ENCODE measurements around the gene ANKRD45.
"Not testable (repeated sequence)": the region's sequence is repeated elsewhere in the genome, so short reads cannot be mapped to it uniquely, and the experiment has no call there.

The ANKRD45 gene, protein sequence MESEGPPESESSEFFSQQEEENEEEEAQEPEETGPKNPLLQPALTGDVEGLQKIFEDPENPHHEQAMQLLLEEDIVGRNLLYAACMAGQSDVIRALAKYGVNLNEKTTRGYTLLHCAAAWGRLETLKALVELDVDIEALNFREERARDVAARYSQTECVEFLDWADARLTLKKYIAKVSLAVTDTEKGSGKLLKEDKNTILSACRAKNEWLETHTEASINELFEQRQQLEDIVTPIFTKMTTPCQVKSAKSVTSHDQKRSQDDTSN

DNA sequence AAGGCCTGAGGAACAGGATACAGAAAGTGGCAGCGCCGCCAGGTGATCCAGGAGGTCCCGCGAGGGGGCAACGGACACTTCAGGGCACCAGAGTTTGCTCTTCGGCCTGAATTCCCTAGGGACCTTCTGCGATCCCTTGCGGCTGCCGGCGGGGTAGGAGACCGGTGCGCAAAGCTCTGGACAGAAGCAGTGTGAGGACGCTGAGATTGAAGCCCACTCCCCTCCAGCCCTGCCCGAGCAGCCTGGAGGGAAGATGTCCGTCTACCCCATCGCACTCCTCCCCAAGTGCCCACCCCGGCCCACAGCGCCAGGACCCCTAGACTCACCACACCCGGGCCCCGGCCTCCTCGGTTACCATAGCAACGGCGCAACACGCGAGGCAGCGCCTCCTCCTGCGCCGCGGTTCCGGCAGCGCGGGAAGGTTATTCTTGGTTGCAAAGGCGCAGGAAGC is at the start of gene ANKRD45:
TSS of gene ANKRD45 (minus strand) at position 361 of the 451 bp plus-strand sequence. CDS start 10,433 bp downstream, outside the sequence.
- no peak for DNase-seq

DNA sequence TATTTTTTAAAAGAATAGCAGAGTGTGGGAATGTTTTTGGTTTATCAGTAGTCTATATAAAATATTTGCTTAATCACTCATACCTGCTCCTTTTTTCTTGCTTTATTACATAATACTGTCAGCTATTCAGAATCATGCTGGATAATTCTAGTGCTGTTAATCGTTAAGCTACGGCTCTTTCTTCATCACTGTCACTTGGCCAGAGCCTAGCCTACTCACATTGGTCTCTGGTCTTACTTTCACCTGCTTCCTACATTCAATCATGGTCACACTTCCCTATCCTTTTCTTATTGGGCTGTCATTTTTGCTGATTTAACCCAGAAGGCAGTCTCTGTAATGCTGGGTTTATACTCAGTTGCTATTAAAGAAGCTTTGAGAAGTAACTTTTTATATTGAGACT is 47.6 kb upstream of the ANKRD45 start:
- DNase-seq = no peak

DNA sequence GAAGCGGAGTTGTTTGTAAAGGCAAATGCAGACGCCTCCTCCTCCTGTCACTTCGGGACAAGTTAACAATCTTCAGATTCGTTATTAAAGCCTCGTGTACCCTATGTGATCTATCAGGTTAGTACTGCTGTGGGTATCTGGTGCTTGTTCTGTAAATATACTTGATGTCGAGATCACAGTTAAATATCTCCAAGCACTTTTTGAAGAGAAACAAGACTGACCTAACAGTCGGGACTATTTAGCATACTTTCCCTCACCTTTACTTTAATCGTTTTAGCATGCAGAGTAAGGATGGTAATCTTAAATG is 45.8 kb upstream of the ANKRD45 start:
- no peak for DNase-seq

DNA sequence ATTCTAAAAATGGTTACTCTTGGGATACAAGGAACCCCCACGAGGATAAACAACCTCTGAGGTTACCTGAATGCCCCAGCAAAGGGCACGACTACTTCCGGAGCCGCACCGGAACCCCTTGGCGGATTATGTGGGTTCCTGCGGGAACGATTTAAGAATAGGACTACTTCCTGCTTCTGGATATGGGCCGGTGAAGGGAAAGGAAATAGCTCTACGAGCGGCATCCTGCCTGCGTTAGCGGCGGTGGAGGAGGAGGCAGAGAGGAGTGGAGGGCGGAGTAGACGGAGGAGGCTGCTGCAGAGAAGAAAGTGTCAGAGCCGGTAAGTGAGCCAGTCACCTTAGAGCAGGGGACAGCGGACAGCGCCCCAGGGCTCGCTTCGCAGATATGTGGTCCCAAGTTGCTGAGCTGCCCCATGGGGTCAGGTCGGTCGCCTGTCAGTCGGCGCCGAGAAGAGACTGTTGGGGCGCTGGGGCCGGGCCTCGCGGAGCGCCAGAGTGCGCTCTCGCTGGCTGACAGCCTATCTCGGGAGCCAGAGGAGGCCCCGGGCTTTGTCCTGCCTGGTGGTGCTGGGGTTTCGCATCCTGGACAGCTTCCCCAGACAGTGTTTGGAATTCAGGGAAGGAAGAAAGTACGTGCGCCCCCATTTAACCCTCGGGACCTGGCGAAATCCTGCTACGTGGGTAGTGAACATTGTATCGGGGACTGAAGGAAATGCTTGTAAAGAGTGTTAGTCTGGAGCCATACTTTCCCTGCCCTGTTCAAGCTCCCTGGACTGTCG is 45.3 kb upstream of the ANKRD45 start, which contains the start of gene KLHL20:
TSS of gene KLHL20 (plus strand) at position 223 of the 779 bp plus-strand sequence. CDS start 1,063 bp downstream, outside the sequence.
- DNase-seq = peak; percentile 91

DNA sequence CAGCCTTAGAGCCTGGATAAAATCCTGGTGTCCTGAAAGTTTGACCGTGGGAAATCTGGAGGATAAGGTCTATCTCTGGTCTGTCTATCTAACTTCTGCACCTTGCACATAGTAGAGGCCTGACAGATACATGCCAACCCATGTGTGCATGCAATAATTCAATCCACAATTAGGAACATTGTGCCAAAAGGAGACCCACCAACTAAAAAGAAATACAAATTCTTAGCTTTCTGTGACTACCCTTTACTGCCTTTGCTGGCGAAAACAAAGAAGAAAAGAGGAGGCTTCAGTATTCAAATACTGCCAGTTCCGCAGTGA is 44.7 kb upstream of the ANKRD45 start:
- DNase-seq = no peak

DNA sequence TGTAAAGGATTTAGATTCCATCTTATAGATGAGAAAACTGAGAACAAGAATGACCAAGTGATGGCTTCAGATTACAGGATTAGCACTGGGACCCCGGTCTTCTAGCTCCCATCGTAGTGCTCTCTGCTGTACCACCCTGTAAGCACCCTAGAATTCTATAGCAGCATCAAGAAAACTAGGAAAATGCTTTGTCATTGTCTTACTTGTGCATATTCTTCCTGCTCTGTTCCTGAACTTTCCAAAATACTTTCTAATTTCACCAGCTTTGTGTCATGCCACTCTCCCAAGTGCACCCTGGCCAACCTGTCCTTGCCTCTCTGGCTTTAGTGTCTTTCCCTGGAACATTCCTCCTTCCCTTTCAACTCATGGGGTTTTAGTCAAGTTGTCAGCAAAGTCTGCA is 39.1 kb upstream of the ANKRD45 start:
- no peak for DNase-seq

DNA sequence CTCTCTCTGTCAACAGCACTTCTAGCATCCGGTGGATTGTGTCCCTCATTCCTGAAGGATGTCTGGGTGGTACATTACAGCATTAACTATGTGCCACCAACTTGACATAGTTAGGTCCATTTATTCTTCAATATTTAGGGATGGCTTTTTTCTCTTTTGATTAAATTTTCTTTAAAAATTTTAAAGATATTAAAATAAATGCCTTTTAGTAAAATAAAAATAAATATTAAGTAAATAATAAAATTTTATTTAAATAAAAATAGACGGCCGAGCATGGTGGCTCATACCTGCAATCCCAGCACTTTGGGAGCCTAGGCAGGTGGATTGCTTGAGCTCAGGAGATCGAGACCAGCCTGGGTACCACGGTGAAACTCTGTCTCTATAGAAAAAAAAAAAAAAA is 35.5 kb upstream of the ANKRD45 start:
- DNase-seq = no peak

DNA sequence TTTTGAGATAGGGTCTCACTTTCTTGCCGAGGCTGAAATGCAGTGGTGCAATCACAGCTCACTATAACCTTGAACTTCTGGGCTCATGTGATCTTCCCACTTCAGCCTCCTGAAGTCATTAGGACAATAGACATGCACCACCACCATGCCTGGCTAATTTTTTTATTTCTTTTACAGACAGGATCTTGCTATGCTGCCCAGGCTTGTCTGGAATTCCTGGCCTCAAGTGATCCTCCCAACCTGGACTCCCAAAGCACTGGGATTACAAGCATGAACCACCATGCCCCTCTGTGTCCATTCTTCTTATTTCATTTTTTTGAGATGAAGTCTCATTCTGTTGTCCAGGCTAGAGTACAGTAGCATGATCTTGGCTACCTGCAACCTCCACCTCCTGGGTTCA is 33.1 kb upstream of the ANKRD45 start:
- DNase-seq = no peak

DNA sequence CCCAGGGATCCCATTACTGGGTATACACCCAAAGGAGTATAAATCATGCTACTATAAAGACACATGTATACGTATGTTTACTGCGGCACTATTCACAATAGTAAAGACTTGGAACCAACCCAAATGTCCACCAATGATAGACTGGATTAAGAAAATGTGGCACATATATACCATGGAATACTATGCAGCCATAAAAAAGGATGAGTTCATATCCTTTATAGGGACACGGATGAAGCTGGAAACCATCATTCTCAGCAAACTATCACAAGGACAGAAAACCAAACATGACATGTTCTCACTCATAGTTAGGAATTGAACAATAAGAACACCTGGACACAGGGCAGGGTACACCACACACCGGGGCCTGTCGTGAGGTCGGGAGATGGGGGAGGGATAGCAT is 31.6 kb upstream of the ANKRD45 start:
- not testable (repeated sequence) for DNase-seq

DNA sequence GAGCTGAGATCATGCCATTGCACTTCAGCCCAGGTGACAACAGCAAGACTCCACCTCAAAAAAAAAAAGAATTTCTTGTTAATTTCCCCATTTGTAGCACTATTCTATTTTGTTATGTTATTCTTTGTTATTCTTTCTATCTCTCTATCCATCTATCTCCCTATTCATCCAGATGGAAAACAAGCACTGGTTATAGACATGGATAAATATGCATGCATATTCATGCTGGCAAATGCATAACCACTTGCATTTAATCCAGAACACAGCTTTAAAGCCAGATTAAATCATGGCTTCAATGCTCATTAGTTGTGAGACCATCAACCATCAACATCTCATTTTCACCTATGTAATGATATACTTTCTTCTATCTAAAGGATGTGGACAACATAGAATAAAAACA is 23.6 kb upstream of the ANKRD45 start:
- DNase-seq = no peak

DNA sequence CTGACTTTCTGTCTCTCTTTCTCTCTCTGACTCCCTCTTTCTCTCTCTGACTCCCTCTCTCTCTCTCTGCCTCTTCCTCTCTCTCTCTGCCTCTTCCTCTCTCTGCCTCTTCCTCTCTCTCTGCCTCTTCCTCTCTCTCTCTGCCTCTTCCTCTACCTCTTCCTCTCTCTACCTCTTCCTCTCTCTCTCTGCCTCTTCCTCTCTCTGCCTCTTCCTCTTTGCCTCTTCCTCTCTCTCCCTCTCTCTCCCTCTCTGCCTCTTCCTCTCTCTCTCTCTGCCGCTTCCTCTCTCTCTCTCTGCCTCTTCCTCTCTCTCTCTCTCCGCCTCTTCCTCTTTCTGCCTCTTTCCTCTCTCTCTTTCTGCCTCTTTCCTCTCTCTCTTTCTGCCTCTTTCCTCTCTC is 18.6 kb upstream of the ANKRD45 start:
- no peak for DNase-seq

DNA sequence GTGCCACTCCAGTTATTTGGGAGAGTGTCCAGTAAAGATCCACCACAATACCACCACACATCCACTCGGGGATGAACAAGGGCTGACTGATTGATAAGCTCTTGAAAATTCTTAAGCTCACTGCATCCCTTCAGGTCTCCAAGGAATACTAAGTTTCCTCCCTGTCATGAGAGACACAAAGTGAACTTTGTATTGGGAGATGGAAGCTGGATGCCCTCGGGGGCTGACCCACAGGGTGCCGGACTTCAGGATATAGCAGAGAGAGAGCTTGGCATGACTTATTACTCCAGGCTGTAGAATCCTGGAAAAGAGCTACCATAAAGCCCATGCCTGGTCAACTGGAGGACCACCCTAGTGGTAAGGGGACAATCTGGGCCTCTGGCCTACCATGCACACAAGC is 15.5 kb upstream of the ANKRD45 start:
- DNase-seq = not testable (repeated sequence)

DNA sequence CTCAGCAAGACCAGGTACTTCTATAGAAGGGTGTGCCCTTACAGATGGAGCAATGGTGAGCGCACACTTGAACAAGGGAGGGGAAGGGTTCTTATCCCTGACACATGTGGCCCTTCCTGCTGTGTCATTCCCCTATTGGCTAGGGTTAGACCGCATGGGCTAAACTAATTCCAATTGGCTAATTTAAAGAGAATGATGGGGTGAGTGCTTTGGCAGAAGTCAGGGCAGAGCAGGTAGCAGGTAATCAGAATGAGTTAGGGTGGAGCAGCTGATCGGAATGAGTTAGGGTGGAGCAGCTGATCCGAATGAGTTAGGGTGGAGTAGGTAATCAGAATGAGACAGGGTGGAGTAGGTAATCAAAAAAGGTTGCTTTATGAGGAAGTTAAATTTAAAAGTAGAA is 14.2 kb upstream of the ANKRD45 start:
- DNase-seq = not testable (repeated sequence)

DNA sequence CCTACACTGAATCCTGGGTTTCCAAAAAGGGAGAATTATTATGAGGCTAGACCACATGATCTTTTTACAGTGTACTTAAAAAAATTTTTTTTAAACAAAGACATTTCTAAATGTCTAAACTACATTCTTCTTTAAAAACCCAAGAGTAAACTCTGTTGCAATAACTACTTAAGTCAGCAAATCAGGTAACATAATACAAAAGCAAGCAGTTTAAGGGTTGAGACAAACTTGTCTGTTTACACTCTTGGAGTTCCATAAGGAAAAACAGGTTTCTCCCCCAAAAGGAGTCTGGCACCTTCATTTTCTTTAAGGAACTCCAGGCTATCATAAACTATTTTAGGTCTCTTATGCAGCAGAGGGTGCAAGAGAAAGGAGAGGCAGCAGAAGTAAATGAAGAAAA is 12.5 kb upstream of the ANKRD45 start:
- no peak for DNase-seq

DNA sequence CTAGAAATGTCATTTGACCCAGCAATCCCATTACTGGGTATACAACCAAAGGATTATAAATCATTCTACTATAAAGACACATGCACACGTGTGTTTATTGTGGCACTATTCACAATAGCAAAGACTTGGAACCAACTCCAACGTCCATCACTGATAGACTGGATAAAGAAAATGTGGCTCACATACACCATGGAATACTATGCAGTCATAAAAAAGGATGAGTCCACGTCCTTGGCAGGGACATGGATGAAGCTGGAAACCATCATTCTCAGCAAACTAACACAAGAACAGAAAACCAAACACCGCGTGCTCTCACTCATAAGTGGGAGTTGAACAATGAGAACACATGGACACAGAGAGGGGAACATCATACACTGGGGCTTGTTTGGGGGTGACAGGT is 10.5 kb upstream of the ANKRD45 start:
- not testable (repeated sequence) for DNase-seq

DNA sequence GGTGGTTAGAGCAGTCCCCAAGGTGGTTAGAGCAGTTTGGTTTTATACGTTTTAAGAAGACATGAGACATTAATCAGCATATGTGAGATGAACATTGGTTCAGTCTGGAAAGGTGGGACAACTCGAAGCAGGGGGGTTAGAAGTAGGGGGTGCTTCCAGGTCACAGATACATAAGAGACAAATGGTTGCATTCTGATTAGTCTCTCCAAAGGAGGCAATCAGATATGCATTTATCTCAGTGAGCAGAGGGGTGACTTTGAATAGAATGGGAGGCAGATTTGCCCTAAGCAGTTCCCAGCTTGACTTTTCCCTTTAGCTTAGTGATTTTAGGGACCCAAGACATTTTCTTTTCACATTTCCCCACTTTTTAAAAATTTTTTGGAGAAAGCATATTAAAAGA is 4.8 kb upstream of the ANKRD45 start:
- not testable (repeated sequence) for DNase-seq

DNA sequence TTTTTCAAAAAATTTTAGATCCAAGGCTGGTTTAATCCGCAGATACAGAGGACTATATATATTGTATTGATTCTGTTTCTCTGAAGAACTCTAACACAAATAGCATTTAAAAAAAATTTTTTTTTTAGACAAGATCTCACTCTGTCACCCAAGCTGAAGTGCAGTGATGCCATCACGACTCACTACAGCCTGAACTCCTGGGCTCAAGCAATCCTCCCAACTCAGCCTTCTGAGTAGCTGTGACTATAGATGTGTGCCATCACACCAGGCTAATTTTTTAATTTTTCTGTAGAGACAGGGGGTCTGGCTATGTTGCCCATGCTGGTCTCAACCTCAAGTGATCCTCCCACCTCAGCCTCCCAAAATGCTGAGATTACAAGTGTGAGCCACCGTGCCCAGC is 3.0 kb downstream of the ANKRD45 start:
- DNase-seq = no peak

DNA sequence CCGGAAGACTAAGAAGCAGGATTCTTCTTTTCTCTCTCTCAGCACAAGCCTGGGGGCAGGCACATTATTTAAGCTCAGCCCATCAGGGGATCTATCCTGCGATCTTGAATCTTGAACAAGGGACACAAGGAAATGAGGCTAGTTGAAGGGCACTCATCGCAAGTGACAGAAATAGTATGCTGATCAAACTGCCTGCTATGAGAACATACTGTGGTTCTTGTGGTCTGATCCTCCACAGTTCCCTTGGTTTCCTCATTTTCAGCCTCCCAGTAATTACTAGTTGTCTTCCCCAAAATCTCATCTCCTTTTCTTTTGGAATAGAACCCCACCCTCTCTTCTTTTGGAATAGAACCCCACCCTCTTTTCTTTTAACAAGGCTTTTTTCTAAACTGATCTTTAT is 6.5 kb downstream of the ANKRD45 start:
- DNase-seq = no peak

DNA sequence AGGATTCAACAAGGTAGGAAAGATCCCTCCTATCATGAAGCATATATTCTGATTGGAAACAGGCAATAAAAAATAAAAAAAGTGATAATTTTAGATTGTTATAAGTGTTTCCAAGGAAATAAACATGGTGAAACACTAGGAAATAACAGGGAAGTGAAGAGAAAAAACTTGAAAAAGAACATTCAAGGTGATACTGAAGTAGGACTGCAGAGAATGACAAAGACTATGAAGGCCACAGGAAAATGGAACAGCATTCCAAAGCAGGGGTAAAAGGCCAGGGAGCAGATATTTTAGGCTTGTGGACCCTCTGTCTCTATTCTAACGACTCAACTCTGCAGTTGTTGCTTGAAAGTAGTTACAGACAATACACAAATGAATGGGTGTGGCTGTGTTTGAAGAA is 7.9 kb downstream of the ANKRD45 start:
- no peak for DNase-seq

DNA sequence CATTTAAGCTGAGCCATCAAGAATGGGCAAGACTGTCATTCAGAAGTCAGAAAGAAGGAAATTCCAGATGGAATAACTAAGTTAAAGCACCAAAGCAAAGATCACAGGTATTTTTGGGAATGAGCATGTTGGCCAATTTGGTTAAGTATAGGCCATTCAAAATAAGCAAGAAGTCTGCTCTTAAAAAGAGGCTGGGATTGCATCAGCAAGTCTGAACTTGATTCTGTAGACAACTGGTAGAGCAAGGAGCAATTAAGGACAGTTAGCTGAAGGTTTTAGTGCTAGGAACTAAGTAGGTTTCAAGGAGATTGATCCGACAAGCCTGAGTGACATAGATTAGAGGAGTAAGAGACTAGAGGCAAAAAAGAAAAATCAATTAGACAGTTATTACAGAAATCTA is 8.4 kb downstream of the ANKRD45 start:
- DNase-seq = no peak

DNA sequence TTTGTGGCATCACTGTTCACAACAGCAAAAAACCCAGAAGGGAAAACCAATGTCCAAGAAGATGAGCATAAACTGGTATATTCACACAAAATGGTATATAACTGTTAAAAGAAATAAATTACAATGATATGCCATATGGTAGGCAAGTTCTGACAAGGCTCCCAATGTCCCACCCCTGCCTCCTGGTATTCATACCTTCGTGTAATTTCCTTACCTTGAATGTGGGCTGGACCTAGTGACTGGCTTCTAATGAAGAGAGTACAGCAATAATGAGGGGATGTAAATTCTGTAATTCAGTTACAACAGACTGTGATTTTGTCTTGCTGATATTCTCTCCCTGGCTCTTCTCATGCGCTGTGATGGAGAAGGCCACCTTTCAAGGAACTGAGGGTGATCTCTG is 9.3 kb downstream of the ANKRD45 start:
- DNase-seq = no peak

DNA sequence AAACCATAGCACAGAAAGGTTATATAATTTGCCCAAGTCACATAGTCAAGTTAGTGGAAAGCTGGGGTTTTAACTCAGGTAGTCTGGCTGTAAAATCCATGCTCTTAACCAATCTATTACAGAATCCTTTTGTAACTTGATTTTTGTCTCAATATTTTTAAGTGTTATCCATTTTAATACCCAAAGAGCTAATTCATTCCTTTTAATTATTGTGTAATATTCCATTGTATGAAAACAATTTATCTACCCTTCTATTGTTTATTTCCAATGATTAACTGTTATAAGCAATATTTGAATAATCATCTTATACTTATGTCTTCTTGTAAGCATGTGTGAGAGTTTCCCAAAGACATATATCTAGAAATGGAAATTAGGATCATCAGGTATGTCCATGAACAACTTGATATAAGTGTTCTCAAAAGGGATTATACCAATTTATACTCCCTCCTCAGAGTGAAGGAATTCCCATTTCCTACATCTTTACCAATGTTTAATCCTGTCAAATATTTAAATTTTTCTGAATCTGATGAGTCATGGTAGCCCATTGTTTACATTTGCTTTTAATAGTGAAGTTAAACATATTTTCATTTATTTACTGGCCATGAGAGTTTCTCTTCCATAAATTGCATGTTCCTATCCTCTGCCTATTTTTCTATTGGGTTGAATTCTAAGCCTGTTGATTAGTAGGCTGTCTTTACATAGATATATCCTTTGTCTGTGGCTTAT is 20.6 kb downstream of the ANKRD45 start:
- no peak for DNase-seq

DNA sequence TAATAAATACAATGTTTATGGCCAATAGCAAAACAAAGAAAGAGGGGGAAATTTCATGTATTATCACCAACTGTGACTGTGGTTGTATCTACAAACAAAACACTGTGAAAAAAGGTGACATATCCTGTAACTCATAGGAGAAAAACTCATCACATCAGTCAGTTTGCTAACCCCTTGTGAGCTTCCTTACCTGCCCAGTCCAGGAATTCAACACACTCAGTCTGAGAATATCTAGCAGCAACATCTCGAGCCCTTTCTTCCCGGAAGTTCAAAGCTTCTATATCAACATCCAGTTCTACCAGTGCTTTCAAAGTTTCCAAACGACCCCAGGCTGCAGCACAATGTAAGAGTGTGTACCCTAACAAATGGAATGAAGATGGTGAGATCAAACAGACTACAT is 23.0 kb downstream of the ANKRD45 start:
- DNase-seq = no peak

Measured in NCI-H226 (cell line).